ENCODE data around the gene FILIP1L.

DNA sequence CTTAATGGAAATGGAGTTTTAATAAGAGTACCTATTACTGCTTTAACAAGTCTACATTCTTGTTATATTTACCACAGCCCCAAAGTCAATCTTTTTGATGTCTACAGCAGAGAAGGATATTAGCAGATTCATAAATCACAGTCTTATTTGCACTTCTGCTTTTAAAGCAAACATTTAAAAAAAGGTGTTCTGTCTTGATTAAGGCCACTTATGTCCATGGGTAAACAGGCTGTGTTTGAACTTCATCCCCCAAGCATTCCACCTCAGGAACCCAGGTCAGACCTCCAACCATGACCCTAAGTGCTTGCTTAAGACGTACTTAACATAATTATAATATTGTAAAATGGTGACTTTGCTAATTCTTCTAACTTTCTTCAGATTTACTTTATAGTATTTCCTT is 183.2 kb downstream of the FILIP1L start:
- no peak for TF ChIP-seq CTCF (IDR thresholded peaks at IDR 0.05)
- TF ChIP-seq POLR2A (IDR thresholded peaks at IDR 0.05), result no peak
- TF ChIP-seq POLR2AphosphoS5 (IDR thresholded peaks at IDR 0.05), result no peak
